ENCODE data around the gene TOGARAM2. TPM values are rescaled to one million over a fixed set of nuclear protein-coding genes. Genes with fewer than 3 reads are reported as not detected.

Gene TOGARAM2
- total RNA-seq, 1 experiment from 2014 or later: 0.76 TPM

GRCh38 chr2:28941008-28941407, 40.1 kb upstream of the TOGARAM2 start:
- DNase-seq (ENCODE audit: low read depth, low spot score) (no peak), ATAC-seq (no peak)
- H3K27ac ChIP-seq (ENCODE audit: low read depth, low read length): no peak overlapping the region
- peaks cover 86% of the 10 kb centered on the region for H3K79me2 ChIP-seq (ENCODE audit: insufficient read depth, low read length)
- CTCF ChIA-PET: no interaction called here
- TF ChIP-seq JUND (IDR thresholded peaks at IDR 0.05) (no peak), EGR1 (IDR thresholded peaks at IDR 0.05; ENCODE audit: low read depth) (no peak), ZFX (IDR thresholded peaks at IDR 0.05) (no peak), SP1 (IDR thresholded peaks at IDR 0.05; ENCODE audit: low read depth) (no peak), SIN3A (IDR thresholded peaks at IDR 0.05; ENCODE audit: low read depth) (no peak), ZBTB33 (IDR thresholded peaks at IDR 0.05; ENCODE audit: extremely low read depth, insufficient replicate concordance, low read length) (no peak), TCF7L2 (IDR thresholded peaks at IDR 0.05; ENCODE audit: borderline replicate concordance, extremely low read depth, insufficient read depth, insufficient read length) (no peak), RAD21 (IDR thresholded peaks at IDR 0.05; ENCODE audit: low read depth) (no peak), REST (IDR thresholded peaks at IDR 0.05; ENCODE audit: low read depth) (no peak), ATF3 (IDR thresholded peaks at IDR 0.05) (no peak), CTCF (IDR thresholded peaks at IDR 0.05 in 2 of 3, conservative IDR thresholded peaks at IDR 0.05 in 1 of 3; ENCODE audit: borderline replicate concordance in 1 of 3, insufficient read depth in 1 of 3, low read depth in 2 of 3, low read length in 2 of 3) (no peak), POLR2AphosphoS5 (IDR thresholded peaks at IDR 0.05; ENCODE audit: low read depth, low read length) (no peak)
- TF ChIP-seq, protein P1, sequence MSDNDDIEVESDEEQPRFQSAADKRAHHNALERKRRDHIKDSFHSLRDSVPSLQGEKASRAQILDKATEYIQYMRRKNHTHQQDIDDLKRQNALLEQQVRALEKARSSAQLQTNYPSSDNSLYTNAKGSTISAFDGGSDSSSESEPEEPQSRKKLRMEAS (IDR thresholded peaks at IDR 0.05): no peak
- no peak overlapping the region for H2AFZ ChIP-seq (ENCODE audit: low read depth, low read length, poor library complexity, severe bottlenecking)
- peaks cover 33% of the 10 kb centered on the region; the same call in 1 of the 2 replicates for H4K20me1 ChIP-seq (ENCODE audit: insufficient read depth)
- no TSS peak for BruUV-seq (replicated peaks)
- no peaks in the 10 kb centered on the region for H3K27me3 ChIP-seq (ENCODE audit: insufficient read depth, low read length)
- no peak overlapping the region for H3K4me3 ChIP-seq (replicated peaks in 1 of 2; ENCODE audit: low read depth in 1 of 2, low read length in 2 of 2)
- no peaks in the 10 kb centered on the region for H3K9me2 ChIP-seq (ENCODE audit: insufficient read depth)
- peaks cover 73 to 84% of the 10 kb centered on the region in 2 experiments for H3K36me3 ChIP-seq (ENCODE audit: control insufficient read depth in 1 of 2, insufficient read depth in 2 of 2, low read length in 2 of 2)
- H3K4me1 ChIP-seq (ENCODE audit: control insufficient read depth in 1 of 2, insufficient read depth in 2 of 2, low read length in 2 of 2): no peaks in the 10 kb centered on the region
- intact Hi-C loops (cut with micrococcal nuclease): no loop called here
- H3K9me3 ChIP-seq (ENCODE audit: control insufficient read depth in 1 of 2, insufficient read depth in 1 of 2, low read depth in 1 of 2, low read length in 2 of 2): no peaks in the 10 kb centered on the region
- no peak overlapping the region for H3K4me2 ChIP-seq (ENCODE audit: low read length)
- RAD21 ChIA-PET (ENCODE audit: low non-redundant PET in 1 of 2, low total read pairs in 2 of 2, uncharacterized antibody in 2 of 2, unreplicated experiment in 2 of 2): no interaction called here
- POLR2A ChIA-PET: no interaction called here
- H3K9ac ChIP-seq (ENCODE audit: low read length): no peak overlapping the region
